Effector memory CD4-positive, alpha-beta T cell (primary cell): ENCODE measurements around the gene ELAVL3.

Experiments
- DNase-seq, 3 donors: peaks; one replicate each; pipeline ENCODE4 v3.0.0-alpha.2; 2020
- H3K27ac ChIP-seq: 2 replicates; pipeline ENCODE4 v1.7.0; 2013; ENCODE audit warnings: mild to moderate bottlenecking, low read length, moderate library complexity; ENCODE audit not compliant: insufficient read depth, poor library complexity, severe bottlenecking
- H3K27me3 ChIP-seq: replicated peaks from 2 replicates; pipeline ENCODE4 v1.7.0; 2013; ENCODE audit warnings: mild to moderate bottlenecking, low read length; ENCODE audit not compliant: insufficient read depth, control insufficient read depth, poor library complexity, severe bottlenecking
- H3K36me3 ChIP-seq: 2 replicates; pipeline ENCODE4 v1.7.0; 2013; ENCODE audit warnings: mild to moderate bottlenecking, low read length, moderate library complexity; ENCODE audit not compliant: control insufficient read depth, insufficient read depth
- H3K4me1 ChIP-seq: 2 replicates; pipeline ENCODE4 v1.7.0; 2013; ENCODE audit warnings: low read length, mild to moderate bottlenecking; ENCODE audit not compliant: control insufficient read depth, insufficient read depth, poor library complexity, severe bottlenecking
- H3K4me3 ChIP-seq: 2 replicates; pipeline ENCODE4 v1.7.0; 2013; ENCODE audit warnings: low read length, low read depth, mild to moderate bottlenecking; ENCODE audit not compliant: insufficient read depth, poor library complexity, severe bottlenecking
- H3K9me3 ChIP-seq: 2 replicates; pipeline ENCODE4 v1.7.0; 2013; ENCODE audit warnings: mild to moderate bottlenecking, low read length, moderate library complexity; ENCODE audit not compliant: control insufficient read depth
- total RNA-seq, 3 donors: gene quantifications; one replicate each; lab custom pipeline; 2026; lab: John Stamatoyannopoulos, UW

The ELAVL3 gene
- 0 to 0.19 (median 0) reads per million in 3 donors for total RNA-seq

GRCh38 chr19:11480715-11481533, at the start of gene ELAVL3:
Gene ELAVL3, minus strand, starts transcription at chr19:11481046. Its CDS starts 438 bp downstream, at chr19:11480608.
- Histone ChIP-seq H3K4me3 (no peak within 1 kb of the TSS), H3K36me3 (no peaks in the 10 kb centered on the region), H3K4me1 (peaks cover 26% of the 10 kb centered on the region), H3K27ac (no peak within 1 kb of the TSS), H3K9me3 (no peaks in the 10 kb centered on the region), H3K27me3 (peaks cover 38% of the 10 kb centered on the region)
- no peak for DNase-seq

GRCh38 chr19:11530432-11530831, 49.6 kb upstream of the ELAVL3 start:
- DNase-seq, result no peak
- H3K4me1 ChIP-seq, result peaks cover 6% of the 10 kb centered on the region
- no peaks in the 10 kb centered on the region for H3K36me3 ChIP-seq
- no peaks in the 10 kb centered on the region for H3K27me3 ChIP-seq
- no peak overlapping the region for H3K4me3 ChIP-seq
- no peak overlapping the region for H3K27ac ChIP-seq
- no peaks in the 10 kb centered on the region for H3K9me3 ChIP-seq

GRCh38 chr19:11528551-11529341, 47.9 kb upstream of the ELAVL3 start, which contains the start of gene ECSIT:
Gene ECSIT, minus strand, starts transcription at chr19:11529134. Its CDS starts 9,964 bp downstream, at chr19:11519170.
- Histone ChIP-seq H3K27ac (peak within 1 kb of the TSS; percentile 80), H3K4me1 (peaks cover 6% of the 10 kb centered on the region), H3K36me3 (no peaks in the 10 kb centered on the region), H3K4me3 (peak within 1 kb of the TSS; percentile 97), H3K9me3 (no peaks in the 10 kb centered on the region), H3K27me3 (no peaks in the 10 kb centered on the region)
- DNase-seq, result peak; percentile 77 to 87 (median 83)

- no peaks in the 10 kb centered on the region for H3K27me3 ChIP-seq
- no peak overlapping the region for H3K27ac ChIP-seq
- DNase-seq, result no peak
- H3K4me1 ChIP-seq, result no peaks in the 10 kb centered on the region
- H3K4me3 ChIP-seq, result no peak overlapping the region
- peaks cover 25% of the 10 kb centered on the region for H3K36me3 ChIP-seq
- no peaks in the 10 kb centered on the region for H3K9me3 ChIP-seq
These were observed 38.3 kb upstream of the ELAVL3 start for GRCh38 chr19:11519138-11519537.

- Histone ChIP-seq H3K27ac (no peak overlapping the region), H3K9me3 (no peaks in the 10 kb centered on the region), H3K4me1 (no peaks in the 10 kb centered on the region), H3K27me3 (no peaks in the 10 kb centered on the region), H3K4me3 (no peak overlapping the region), H3K36me3 (peaks cover 28% of the 10 kb centered on the region)
- no peak for DNase-seq
These were observed 33.1 kb upstream of the ELAVL3 start for GRCh38 chr19:11513946-11514345.

- no peak overlapping the region for H3K4me3 ChIP-seq
- no peaks in the 10 kb centered on the region for H3K4me1 ChIP-seq
- no peaks in the 10 kb centered on the region for H3K27me3 ChIP-seq
These were observed 29.6 kb upstream of the ELAVL3 start for GRCh38 chr19:11510444-11510843.

GRCh38 chr19:11507370-11508078, 26.7 kb upstream of the ELAVL3 start:
- Histone ChIP-seq H3K9me3 (no peaks in the 10 kb centered on the region), H3K36me3 (peaks cover 7% of the 10 kb centered on the region), H3K4me3 (no peak overlapping the region), H3K4me1 (peaks cover 5% of the 10 kb centered on the region), H3K27ac (no peak overlapping the region), H3K27me3 (no peaks in the 10 kb centered on the region)
- DNase-seq, result no peak

More at GRCh38 chr19:11510444-11510843, 29.6 kb upstream of the ELAVL3 start:
- Histone ChIP-seq H3K27ac (no peak overlapping the region), H3K9me3 (no peaks in the 10 kb centered on the region), H3K36me3 (peaks cover 15% of the 10 kb centered on the region)
- DNase-seq, result no peak

- H3K4me1 ChIP-seq, result peaks cover 5% of the 10 kb centered on the region
- no peak overlapping the region for H3K27ac ChIP-seq
- no peaks in the 10 kb centered on the region for H3K9me3 ChIP-seq
- no peak for DNase-seq
- peaks cover 1% of the 10 kb centered on the region for H3K36me3 ChIP-seq
- H3K27me3 ChIP-seq, result no peaks in the 10 kb centered on the region
- H3K4me3 ChIP-seq, result no peak overlapping the region
These were observed 26.1 kb upstream of the ELAVL3 start for GRCh38 chr19:11506967-11507366.

- H3K4me1 ChIP-seq, result peaks cover 5% of the 10 kb centered on the region
- H3K27ac ChIP-seq, result peak overlapping the region; percentile 94
- H3K4me3 ChIP-seq, result peak overlapping the region; percentile 78
- no peaks in the 10 kb centered on the region for H3K9me3 ChIP-seq
- H3K36me3 ChIP-seq, result no peaks in the 10 kb centered on the region
- no peak for DNase-seq
- H3K27me3 ChIP-seq, result no peaks in the 10 kb centered on the region
These were observed 25.3 kb upstream of the ELAVL3 start for GRCh38 chr19:11506101-11506555.
